Lung microvascular endothelial cell (primary cell): Measurements from ENCODE around the gene GH1. TPM values are rescaled to one million over a fixed set of nuclear protein-coding genes. Genes with fewer than 3 reads are reported as not detected.

ENCODE experiments used
- total RNA-seq: library from RNA; depleted of rRNA; stranded (reverse); fragments of >200 nt; gene quantifications from 2 replicates; pipeline ENCODE4 v1.2.1, GENCODE V29; 2014

GH1 gene
- total RNA-seq, 1 donor from 2014 or later: not detected

Other genes with a start within 250 kb of the GH1 start
- 15.3 and 18.8 TPM in 2 replicates for gene LIMD2, start 218.7 kb downstream of the GH1 start, total RNA-seq
- gene STRADA, start 177.0 kb downstream of the GH1 start, total RNA-seq: 15.3 and 29.0 TPM in 2 replicates
- gene CCDC47, start 145.2 kb downstream of the GH1 start, total RNA-seq: 59.5 and 91.3 TPM in 2 replicates
- gene DDX42, start 144.7 kb downstream of the GH1 start, total RNA-seq: 36.6 and 45.2 TPM in 2 replicates
- 59.9 and 70.6 TPM in 2 replicates for gene PSMC5, start 91.4 kb downstream of the GH1 start, total RNA-seq
- 51.4 and 59.9 TPM in 2 replicates for gene FTSJ3, start 91.2 kb downstream of the GH1 start, total RNA-seq
- 49.2 and 54.3 TPM in 2 replicates for gene SMARCD2, start 76.2 kb downstream of the GH1 start, total RNA-seq
- not detected in 2 replicates for gene CSH2, start 45.2 kb downstream of the GH1 start, total RNA-seq
- not detected in 2 replicates for gene GH2, start 36.9 kb downstream of the GH1 start, total RNA-seq
- gene CSH1, start 22.3 kb downstream of the GH1 start, total RNA-seq: not detected in 2 replicates
- not detected in 2 replicates for gene CSHL1, start 7.6 kb downstream of the GH1 start, total RNA-seq
- gene CD79B, start 13.5 kb upstream of the GH1 start, total RNA-seq: 1.5 TPM in 1 of 2 replicates, not detected in the other
- under 0.01 TPM in 1 of 2 replicates, not detected in the other for gene SCN4A, start 54.1 kb upstream of the GH1 start, total RNA-seq
- gene PRR29, start 79.5 kb upstream of the GH1 start, total RNA-seq: 0.44 and 0.60 TPM in 2 replicates
- 257 and 282 TPM in 2 replicates for gene ICAM2, start 101.8 kb upstream of the GH1 start, total RNA-seq
- gene ERN1, start 211.3 kb upstream of the GH1 start, total RNA-seq: 7.0 and 14.7 TPM in 2 replicates